GM10266 (cell line): Measurements from ENCODE around the gene PHF11.

Experiments
- DNase-seq: peaks from one replicate; pipeline ENCODE4 v3.0.0; 2012; ENCODE audit errors: extremely low spot score
- CTCF ChIP-seq: IDR thresholded peaks from 2 replicates; pipeline ENCODE4 v1.5.1; 2012; ENCODE audit warnings: mild to moderate bottlenecking, low read depth; ENCODE audit not compliant: control insufficient read depth, insufficient read depth; ENCODE audit errors: missing control alignments

The PHF11 gene

GRCh38 chr13:49543656-49544055 lies 47.9 kb downstream of the PHF11 start:
- no peak for DNase-seq

DNA sequence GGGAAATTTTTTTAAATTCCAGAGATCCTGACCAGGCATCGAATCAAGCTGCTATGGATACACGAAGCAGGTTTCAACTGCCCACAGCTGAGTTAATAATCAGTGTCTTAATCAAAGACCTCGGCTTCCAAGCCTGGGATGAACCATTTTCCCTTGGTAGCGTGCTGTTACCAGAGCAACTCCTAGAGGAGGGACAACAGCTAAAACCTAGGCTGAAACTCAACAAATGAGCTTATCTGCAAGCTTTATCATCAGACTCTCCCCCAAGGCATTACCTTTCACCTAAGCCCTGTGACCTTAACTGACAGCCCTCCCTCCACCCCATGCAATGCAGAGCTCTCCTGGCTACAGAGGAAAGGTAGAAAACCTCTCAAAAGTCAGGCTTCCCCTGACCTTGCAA lies 49.9 kb downstream of the PHF11 start:
- TF ChIP-seq CTCF, result no peak
- no peak for DNase-seq

More at GRCh38 chr13:49543656-49544055, 47.9 kb downstream of the PHF11 start:
- no peak for TF ChIP-seq CTCF

DNA sequence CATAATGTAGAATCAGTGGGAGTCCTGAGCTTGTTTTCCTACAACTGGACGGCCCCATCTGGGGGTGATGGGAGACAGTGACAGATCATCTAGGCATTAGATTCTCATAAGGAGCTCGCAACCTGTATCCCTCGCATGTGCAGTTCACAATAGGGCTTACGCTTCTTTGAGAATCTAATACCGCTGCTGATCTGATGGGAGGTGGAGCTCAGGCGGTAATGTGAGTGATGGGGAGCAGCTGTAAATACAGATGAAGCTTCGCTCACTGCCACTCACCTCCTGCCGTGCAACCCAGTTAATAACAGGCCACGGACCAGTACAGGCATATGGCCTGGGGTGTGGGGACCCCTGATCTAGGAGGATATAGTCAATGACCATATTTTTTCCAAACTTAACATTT lies 50.8 kb downstream of the PHF11 start:
- no peak for TF ChIP-seq CTCF
- no peak for DNase-seq

- TF ChIP-seq CTCF, result no peak
Measured at GRCh38 chr13:49549289-49549688, 53.5 kb downstream of the PHF11 start.

GRCh38 chr13:49550942-49551644 lies 55.3 kb downstream of the PHF11 start:
- TF ChIP-seq CTCF, result no peak
- no peak for DNase-seq

More at GRCh38 chr13:49549289-49549688, 53.5 kb downstream of the PHF11 start:
- no peak for DNase-seq

DNA sequence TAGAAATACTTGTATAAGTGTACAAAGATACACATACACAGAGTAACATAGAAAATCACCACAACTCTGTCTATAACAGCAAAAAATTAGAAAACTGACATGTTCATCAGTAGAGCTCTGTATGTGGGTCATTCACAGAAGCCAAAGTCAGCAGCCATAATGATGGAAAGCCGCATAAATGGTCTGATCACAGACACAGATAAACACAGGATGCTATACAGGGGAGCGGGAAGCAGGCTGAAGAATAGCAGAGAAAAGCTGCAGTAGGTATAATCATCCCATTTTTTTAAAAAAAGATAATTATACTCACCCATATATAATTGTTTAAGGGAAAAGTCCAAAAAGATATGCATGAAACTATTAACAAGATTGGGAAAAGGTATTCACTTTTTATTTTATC lies 58.1 kb downstream of the PHF11 start:
- no peak for DNase-seq
- TF ChIP-seq CTCF, result no peak

- TF ChIP-seq CTCF, result no peak
Measured at GRCh38 chr13:49554387-49554786, 58.6 kb downstream of the PHF11 start.

More at GRCh38 chr13:49554387-49554786, 58.6 kb downstream of the PHF11 start:
- DNase-seq, result no peak
